ENCODE data around the gene PCK1. TPM values are rescaled to one million over a fixed set of nuclear protein-coding genes. Genes with fewer than 3 reads are reported as not detected.

Gene PCK1
- total RNA-seq, 1 donor = not detected

DNA sequence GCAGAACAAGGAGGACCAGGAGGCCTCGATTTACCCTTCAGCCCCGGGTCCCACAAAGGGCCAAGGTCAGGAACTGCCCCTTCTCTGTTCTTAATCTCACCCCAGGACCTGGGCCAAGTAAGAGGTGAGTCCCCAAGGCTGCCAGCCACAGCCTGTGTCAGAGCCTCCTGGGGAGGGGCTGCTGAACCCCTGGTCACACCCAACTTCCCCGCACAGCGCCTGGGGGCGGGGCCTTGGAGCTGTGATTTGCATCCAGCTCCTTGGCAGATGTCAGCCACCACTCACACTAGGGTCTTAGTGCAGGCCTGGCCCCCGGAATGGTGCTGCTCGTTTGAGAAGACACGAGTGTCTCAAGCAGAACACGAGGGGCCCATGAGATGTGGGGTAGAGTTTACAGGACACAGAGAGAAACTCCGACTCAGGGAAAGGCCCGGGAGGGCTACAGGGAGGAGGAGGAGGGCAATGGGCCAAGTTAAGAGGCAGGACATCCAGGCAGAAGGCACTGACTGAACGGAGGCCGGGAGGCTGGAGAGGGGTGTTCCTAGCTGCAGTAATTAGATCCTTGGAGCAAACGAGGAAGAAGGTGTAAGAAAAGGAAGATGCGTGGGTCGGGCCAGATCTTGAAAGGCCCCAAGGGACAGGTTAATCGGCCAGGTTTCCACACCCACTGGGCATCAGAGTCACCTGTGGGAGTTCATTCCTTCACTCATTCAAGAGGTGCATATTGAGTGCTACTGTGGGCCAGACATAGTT is 32.4 kb downstream of the PCK1 start:
- H3K4me3 ChIP-seq (ENCODE audit: insufficient read depth, low read length) = no peak overlapping the region
- no peaks in the 10 kb centered on the region for H4K20me1 ChIP-seq (ENCODE audit: insufficient read depth, low read length)
- no peaks in the 10 kb centered on the region for H3K79me2 ChIP-seq (ENCODE audit: insufficient read depth, low read length)
- no peaks in the 10 kb centered on the region for H3K36me3 ChIP-seq (ENCODE audit: insufficient read depth, low read length)
- H3K4me1 ChIP-seq (ENCODE audit: insufficient read depth, low read length) = no peaks in the 10 kb centered on the region
- TF ChIP-seq, protein P1, sequence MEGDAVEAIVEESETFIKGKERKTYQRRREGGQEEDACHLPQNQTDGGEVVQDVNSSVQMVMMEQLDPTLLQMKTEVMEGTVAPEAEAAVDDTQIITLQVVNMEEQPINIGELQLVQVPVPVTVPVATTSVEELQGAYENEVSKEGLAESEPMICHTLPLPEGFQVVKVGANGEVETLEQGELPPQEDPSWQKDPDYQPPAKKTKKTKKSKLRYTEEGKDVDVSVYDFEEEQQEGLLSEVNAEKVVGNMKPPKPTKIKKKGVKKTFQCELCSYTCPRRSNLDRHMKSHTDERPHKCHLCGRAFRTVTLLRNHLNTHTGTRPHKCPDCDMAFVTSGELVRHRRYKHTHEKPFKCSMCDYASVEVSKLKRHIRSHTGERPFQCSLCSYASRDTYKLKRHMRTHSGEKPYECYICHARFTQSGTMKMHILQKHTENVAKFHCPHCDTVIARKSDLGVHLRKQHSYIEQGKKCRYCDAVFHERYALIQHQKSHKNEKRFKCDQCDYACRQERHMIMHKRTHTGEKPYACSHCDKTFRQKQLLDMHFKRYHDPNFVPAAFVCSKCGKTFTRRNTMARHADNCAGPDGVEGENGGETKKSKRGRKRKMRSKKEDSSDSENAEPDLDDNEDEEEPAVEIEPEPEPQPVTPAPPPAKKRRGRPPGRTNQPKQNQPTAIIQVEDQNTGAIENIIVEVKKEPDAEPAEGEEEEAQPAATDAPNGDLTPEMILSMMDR (IDR thresholded peaks at IDR 0.05; ENCODE audit: extremely low read depth, low read depth, low read length) = no peak
- DNase-seq (ENCODE audit: insufficient read length, low spot score, missing footprints) = peak; percentile 87
- H3K4me2 ChIP-seq (ENCODE audit: insufficient read depth, low read length) = no peak overlapping the region
- H3K27me3 ChIP-seq (ENCODE audit: insufficient read depth, low read length) = no peaks in the 10 kb centered on the region
- no peaks in the 10 kb centered on the region for H3K9me3 ChIP-seq (ENCODE audit: low read depth, low read length)
- no peak overlapping the region for H3K27ac ChIP-seq (ENCODE audit: low read depth, low read length)
- no peak overlapping the region for H2AFZ ChIP-seq (ENCODE audit: low read length)

DNA sequence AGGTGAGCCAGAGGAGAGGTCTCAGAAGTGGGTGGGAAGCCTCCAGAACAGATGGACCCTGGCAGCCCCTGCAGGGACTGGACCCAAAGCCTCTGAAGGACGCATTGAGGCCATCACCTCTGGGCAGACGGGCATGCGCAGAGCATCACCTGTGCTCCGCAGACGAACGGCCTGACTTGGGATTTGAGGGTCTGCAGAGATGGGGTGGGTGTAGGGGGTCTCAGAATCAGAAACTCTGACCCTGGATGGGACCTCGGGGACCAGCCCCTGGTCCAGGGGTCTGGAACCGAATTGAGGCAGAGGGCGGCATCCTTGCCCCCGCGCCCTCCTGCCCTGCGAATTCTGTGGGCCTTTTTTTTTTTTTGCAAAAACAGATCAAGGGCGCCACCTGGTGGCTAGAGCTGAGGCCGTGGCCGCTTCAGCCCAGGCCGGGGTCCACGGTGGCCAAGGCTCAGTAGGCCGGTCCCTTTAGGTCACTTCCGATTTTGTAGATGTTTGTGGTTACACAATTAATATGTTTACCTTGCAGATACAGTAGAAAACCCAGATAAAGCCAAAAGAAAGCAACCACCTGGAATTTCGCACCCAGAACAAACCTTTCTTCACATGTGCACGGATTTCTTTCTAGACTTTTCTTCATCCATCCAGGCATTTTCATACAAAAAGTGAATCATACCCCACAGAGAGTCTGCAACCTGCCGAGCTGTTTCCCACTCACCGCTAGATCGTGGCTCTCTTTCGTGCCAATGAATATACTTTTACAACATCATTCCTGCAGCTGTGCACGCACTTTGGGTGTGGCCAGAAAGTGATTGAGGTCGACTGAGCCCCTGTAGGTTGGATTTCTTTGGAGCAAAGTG is 33.4 kb downstream of the PCK1 start:
- Histone ChIP-seq H3K27ac (ENCODE audit: low read depth, low read length) (no peak overlapping the region), H3K4me3 (ENCODE audit: insufficient read depth, low read length) (no peak overlapping the region), H4K20me1 (ENCODE audit: insufficient read depth, low read length) (no peaks in the 10 kb centered on the region), H3K4me2 (ENCODE audit: insufficient read depth, low read length) (no peak overlapping the region), H3K9me3 (ENCODE audit: low read depth, low read length) (no peaks in the 10 kb centered on the region), H3K36me3 (ENCODE audit: insufficient read depth, low read length) (no peaks in the 10 kb centered on the region), H2AFZ (ENCODE audit: low read length) (no peak overlapping the region), H3K4me1 (ENCODE audit: insufficient read depth, low read length) (no peaks in the 10 kb centered on the region), H3K27me3 (ENCODE audit: insufficient read depth, low read length) (no peaks in the 10 kb centered on the region), H3K79me2 (ENCODE audit: insufficient read depth, low read length) (no peaks in the 10 kb centered on the region)
- TF ChIP-seq, protein P1 (IDR thresholded peaks at IDR 0.05; ENCODE audit: extremely low read depth, low read depth, low read length) = peak; percentile 76
- peak; percentile 96 for DNase-seq (ENCODE audit: insufficient read length, low spot score, missing footprints)

DNA sequence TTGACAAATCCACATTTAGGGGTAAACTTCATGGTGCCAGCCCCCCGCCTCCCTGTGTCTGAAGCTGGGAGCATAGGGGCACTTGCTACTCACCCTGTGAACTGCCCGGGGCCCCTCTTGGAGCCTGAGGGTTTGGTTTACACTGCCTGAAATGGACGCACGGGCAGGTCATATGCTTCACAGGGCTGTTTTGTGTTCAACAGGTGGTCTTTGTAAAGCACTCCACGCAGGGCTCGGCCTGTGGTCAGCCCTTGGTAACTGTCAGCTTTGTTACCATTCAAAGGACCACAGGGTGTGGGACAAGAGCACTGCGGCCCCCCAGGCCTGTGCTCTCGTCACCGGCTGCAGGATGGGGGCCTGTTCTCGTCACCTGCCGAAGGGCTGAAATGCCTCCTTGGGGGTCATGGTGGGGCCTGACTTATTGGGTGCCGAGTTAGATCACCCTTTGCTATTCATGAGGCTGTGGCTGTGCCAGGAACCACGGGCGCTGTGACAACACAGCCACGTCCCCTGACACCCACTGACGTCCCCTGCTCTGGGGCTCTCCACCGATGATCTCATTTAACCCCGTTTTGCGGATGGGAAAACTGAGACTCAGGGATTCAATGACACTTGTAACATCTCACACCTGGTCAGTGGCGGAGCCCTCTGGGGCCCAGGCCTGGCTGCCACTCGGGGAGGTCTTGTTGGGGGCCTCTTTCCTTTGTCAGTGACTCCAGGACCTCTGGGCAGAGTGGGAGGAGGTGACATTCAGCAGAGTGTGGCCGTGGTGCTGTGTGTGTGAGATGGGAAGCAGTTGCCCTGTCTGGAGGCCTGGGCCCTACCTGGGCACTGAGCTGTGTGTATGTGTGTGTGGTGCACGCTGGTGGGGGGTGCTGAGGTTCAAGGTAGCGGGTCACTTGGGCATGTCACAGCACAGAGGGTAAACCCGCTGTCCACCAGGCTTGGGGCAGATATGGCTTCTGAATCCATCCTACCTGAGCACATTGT is 34.4 kb downstream of the PCK1 start:
- H3K4me2 ChIP-seq (ENCODE audit: insufficient read depth, low read length) = no peak overlapping the region
- H3K36me3 ChIP-seq (ENCODE audit: insufficient read depth, low read length) = no peaks in the 10 kb centered on the region
- no peaks in the 10 kb centered on the region for H3K9me3 ChIP-seq (ENCODE audit: low read depth, low read length)
- DNase-seq (ENCODE audit: insufficient read length, low spot score, missing footprints) = peak; percentile 83
- no peak overlapping the region for H3K27ac ChIP-seq (ENCODE audit: low read depth, low read length)
- H3K4me1 ChIP-seq (ENCODE audit: insufficient read depth, low read length) = no peaks in the 10 kb centered on the region
- H2AFZ ChIP-seq (ENCODE audit: low read length) = no peak overlapping the region
- H3K27me3 ChIP-seq (ENCODE audit: insufficient read depth, low read length) = no peaks in the 10 kb centered on the region
- no peak overlapping the region for H3K4me3 ChIP-seq (ENCODE audit: insufficient read depth, low read length)
- TF ChIP-seq, protein P1 (IDR thresholded peaks at IDR 0.05; ENCODE audit: extremely low read depth, low read depth, low read length) = no peak
- no peaks in the 10 kb centered on the region for H3K79me2 ChIP-seq (ENCODE audit: insufficient read depth, low read length)
- H4K20me1 ChIP-seq (ENCODE audit: insufficient read depth, low read length) = no peaks in the 10 kb centered on the region
